GF-D8 (cell line): ENCODE measurements around the gene SLC26A6.

ENCODE experiments used
- DNase-seq: peaks from one replicate; lab custom pipeline; 2025; lab: John Stamatoyannopoulos, UW

SLC26A6 gene

GRCh38 chr3:48599077-48599501 is 36.2 kb downstream of the SLC26A6 start:
- no peak for DNase-seq

GRCh38 chr3:48598323-48599076 is 36.8 kb downstream of the SLC26A6 start:
- DNase-seq: no peak

GRCh38 chr3:48597408-48597800 is 37.9 kb downstream of the SLC26A6 start:
- no peak for DNase-seq

- DNase-seq: no peak
Measured at GRCh38 chr3:48596676-48597407, 38.4 kb downstream of the SLC26A6 start.

GRCh38 chr3:48596157-48596556 is 39.1 kb downstream of the SLC26A6 start:
- DNase-seq: no peak

GRCh38 chr3:48595526-48596121 is 39.6 kb downstream of the SLC26A6 start:
- no peak for DNase-seq

GRCh38 chr3:48595075-48595525 is 40.2 kb downstream of the SLC26A6 start, which contains the start of gene COL7A1:
Gene COL7A1 (minus strand): TSS chr3:48595329. CDS start chr3:48595159, 170 bp downstream.
- no peak for DNase-seq

- DNase-seq: no peak
Measured at GRCh38 chr3:48594417-48595049, 40.7 kb downstream of the SLC26A6 start.

- DNase-seq: no peak
Measured at GRCh38 chr3:48593337-48593736, 41.9 kb downstream of the SLC26A6 start.

GRCh38 chr3:48592519-48593087 is 42.7 kb downstream of the SLC26A6 start:
- no peak for DNase-seq

- no peak for DNase-seq
Measured at GRCh38 chr3:48591886-48592518, 43.3 kb downstream of the SLC26A6 start.

- no peak for DNase-seq
Measured at GRCh38 chr3:48591436-48591835, 43.8 kb downstream of the SLC26A6 start.

- no peak for DNase-seq
Measured at GRCh38 chr3:48588230-48588629, 47.0 kb downstream of the SLC26A6 start.

- DNase-seq: no peak
Measured at GRCh38 chr3:48587686-48588085, 47.6 kb downstream of the SLC26A6 start.

GRCh38 chr3:48585411-48585810 is 49.9 kb downstream of the SLC26A6 start:
- DNase-seq: no peak

- no peak for DNase-seq
Measured at GRCh38 chr3:48584836-48585235, 50.4 kb downstream of the SLC26A6 start.

GRCh38 chr3:48581621-48582481 is 53.4 kb downstream of the SLC26A6 start:
- DNase-seq: no peak

- DNase-seq: no peak
Measured at GRCh38 chr3:48576647-48577046, 58.6 kb downstream of the SLC26A6 start.
